ENCODE results near the gene MEIKIN.
"Not testable (repeated sequence)": the region's sequence is repeated elsewhere in the genome, so short reads cannot be mapped to it uniquely, and the experiment has no call there.

Gene MEIKIN

DNA sequence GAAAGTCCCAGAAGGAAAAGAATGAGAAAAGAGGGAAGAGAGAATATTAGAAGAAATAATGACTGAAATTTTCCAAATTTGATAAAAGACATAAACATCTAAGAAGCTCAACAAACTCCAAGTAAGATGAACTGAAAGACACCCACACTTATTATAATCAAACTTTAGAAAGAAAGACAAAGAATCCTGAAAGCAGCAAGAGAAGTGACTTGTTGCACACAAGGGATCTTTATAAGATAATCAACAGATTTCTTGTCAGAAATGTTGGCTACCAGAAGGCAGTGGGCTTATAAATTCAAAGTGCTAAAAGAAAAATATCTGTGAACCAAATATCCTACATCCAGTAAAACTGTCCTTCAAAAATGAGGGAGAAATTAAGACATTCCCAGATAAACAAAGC is 99.6 kb downstream of the MEIKIN start:
- TF ChIP-seq, protein P1, sequence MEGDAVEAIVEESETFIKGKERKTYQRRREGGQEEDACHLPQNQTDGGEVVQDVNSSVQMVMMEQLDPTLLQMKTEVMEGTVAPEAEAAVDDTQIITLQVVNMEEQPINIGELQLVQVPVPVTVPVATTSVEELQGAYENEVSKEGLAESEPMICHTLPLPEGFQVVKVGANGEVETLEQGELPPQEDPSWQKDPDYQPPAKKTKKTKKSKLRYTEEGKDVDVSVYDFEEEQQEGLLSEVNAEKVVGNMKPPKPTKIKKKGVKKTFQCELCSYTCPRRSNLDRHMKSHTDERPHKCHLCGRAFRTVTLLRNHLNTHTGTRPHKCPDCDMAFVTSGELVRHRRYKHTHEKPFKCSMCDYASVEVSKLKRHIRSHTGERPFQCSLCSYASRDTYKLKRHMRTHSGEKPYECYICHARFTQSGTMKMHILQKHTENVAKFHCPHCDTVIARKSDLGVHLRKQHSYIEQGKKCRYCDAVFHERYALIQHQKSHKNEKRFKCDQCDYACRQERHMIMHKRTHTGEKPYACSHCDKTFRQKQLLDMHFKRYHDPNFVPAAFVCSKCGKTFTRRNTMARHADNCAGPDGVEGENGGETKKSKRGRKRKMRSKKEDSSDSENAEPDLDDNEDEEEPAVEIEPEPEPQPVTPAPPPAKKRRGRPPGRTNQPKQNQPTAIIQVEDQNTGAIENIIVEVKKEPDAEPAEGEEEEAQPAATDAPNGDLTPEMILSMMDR (IDR thresholded peaks at IDR 0.05; ENCODE audit: insufficient read depth, missing control alignments) = no peak
- FAIRE-seq (no peak), DNase-seq (ENCODE audit: insufficient read length, low spot score) (no peak)

DNA sequence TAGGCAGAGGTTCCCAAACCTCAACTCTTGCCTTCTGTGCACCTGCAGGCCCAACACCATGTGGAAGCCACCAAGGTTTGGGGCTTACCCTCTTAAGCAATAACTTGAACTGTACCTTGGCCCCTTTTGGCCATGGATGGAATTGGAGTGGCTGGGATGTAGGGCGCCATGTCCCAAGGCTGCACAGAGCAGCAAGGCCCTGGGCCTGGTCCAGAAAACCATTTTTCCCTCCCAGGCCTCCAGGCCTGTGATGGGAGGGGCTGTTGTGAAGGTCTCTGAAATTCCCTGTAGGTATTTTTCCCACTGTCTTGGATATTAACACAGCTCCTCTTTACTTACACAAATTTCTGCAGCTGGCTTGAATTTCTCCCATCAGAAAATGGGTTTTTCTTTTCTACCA is 102.5 kb downstream of the MEIKIN start:
- FAIRE-seq = not testable (repeated sequence)

DNA sequence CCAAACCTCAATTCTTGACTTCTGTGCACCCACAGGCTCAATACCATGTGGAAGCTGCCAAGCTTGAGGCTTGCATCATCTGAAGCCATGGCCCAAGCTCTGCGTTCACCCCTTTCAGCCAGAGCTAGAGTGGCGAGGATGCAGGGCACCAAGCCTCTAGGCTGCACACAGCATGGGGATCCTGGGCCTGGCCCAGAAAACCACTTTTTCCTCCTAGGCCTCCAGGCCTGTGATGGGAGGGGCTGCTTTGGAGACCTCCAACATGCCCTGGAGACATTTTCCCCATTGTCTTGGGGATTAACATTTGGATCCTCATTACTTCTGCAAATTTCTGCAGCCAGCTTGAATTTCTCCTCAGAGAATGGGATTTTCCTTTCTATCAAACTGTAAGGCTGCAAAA is 112.8 kb downstream of the MEIKIN start:
- FAIRE-seq; DNase-seq (ENCODE audit: insufficient read length, low spot score): not testable (repeated sequence)

More for the DNA sequence above, 102.5 kb downstream of the MEIKIN start:
- not testable (repeated sequence) for DNase-seq (ENCODE audit: insufficient read length, low spot score)

DNA sequence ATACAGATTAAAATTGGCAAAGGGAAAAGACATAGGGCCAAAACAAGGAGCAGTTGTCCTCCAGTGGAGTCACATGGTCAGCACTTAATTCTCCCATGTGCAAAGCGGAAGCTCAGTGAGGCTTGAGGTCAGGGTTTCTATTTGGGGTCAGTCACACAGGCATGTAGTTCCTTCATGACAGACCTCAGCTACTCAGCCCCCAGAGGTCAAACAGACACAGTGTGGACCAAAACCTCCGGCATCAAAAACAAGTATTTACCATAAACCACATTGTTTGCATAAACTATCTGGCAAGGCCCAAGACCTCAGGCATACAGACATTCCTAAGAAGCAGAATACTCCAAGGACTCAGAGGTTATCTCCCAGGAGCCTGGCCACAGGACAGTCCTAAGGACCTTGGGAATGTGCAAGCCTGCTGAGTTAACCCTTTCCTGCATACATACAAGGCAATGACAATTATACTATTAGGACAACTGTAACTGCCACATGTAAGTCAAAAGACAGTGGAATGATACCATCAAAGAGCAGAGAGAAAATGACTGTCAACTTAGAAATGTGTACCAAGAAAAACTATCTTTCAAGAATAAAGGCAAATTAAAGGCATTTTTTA is 120.0 kb downstream of the MEIKIN start:
- FAIRE-seq = no peak
- DNase-seq (ENCODE audit: insufficient read length, low spot score) = no peak
- TF ChIP-seq, protein P1 (IDR thresholded peaks at IDR 0.05; ENCODE audit: insufficient read depth, missing control alignments) = no peak

DNA sequence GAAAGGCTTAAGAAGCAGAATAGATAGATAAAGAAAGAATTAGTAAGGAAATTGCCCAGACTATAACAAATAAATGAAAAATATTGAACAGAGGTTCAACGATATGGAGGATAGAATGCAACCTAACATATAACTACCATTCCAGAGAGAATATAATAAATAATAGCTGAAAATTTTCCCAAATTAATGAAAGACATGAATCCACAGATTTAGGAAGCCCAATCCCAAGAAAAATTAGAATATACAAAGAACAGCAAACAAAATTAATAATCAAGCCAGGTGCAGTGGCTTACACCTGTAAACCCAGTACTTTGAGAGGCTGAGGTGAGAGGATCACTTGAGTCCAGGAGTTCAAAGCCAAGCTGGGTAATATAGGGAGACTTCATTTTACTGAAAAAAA is 120.8 kb downstream of the MEIKIN start:
- DNase-seq (ENCODE audit: insufficient read length, low spot score) = no peak
- TF ChIP-seq, protein P1 (IDR thresholded peaks at IDR 0.05; ENCODE audit: insufficient read depth, missing control alignments) = no peak
- FAIRE-seq = no peak

DNA sequence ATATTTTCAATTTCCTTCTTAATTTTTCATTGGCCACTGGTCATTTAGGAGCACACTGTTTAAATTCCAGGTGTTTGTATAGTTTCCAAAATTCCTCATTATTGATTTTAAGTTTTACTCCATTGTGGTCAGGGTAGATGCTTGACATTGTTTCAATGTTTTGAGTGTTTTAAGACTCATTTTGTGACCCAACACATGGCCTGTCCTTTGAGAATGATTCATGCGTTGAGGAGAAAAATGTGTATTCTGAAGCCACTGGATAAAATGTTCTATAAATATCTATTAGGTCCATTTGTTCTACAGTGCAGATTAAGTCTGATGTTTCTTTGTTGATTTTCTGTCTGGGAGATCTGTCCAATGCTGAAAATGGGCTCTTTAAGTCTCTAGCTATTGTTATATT is 124.2 kb downstream of the MEIKIN start:
- no peak for FAIRE-seq
- TF ChIP-seq, protein P1 (IDR thresholded peaks at IDR 0.05; ENCODE audit: insufficient read depth, missing control alignments) = no peak
- DNase-seq (ENCODE audit: insufficient read length, low spot score) = no peak

DNA sequence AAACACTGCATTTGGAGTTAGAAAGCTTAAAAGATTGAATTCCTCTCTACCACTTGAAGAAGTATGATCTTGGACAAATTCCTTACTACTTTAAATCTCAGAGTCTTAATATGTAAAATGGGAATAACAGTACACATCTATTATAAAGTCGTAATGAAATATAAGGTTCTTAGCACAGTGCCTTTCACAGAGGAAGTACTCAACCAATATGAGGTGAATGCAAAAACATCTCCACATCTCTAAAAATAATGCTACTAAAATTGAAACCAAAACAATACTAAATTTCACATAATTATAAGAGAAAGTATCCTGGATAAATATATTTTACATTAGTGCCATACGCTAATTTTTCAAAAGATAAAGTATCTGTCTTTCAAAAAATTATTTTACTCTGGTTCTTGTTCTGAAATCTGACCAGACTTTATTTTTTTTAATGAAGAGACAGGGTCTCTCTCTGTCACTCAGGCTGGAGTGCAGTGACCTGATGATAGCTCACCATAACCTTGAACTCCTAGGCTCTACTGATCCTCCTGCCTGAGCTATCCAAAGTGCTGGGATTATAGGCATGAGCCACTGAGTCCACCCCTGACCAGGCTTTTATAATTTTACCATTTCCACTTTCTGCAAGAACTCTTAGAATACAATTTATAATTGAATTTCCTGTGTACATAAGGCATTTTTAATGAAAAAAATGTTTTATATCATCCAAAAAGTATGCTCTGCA is 127.3 kb downstream of the MEIKIN start:
- FAIRE-seq (no peak), DNase-seq (ENCODE audit: insufficient read length, low spot score) (no peak)
- TF ChIP-seq, protein P1 (IDR thresholded peaks at IDR 0.05; ENCODE audit: insufficient read depth, missing control alignments) = no peak

DNA sequence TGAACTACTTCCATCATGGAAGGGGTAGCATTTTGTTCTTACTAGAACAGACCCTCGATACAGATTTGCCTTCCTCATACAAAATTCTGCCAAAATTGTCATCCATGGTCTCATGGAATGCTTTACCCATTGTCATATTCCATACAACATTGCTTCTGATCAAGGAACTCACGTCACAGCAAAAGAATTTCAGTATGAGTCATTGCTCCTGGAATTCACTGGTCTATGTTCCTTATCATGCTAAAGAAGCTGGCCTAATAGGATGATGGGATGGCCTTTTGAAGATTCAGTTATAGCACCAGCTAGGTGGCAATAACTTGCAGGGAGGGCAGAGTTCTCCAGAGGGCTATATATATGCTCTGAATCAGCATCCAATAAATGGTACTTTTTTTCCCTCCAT is 130.5 kb downstream of the MEIKIN start:
- FAIRE-seq (no peak), DNase-seq (ENCODE audit: insufficient read length, low spot score) (no peak)

More for the DNA sequence above, 130.5 kb downstream of the MEIKIN start:
- TF ChIP-seq, protein P1 (IDR thresholded peaks at IDR 0.05; ENCODE audit: insufficient read depth, missing control alignments) = no peak
